ENCODE results near the gene PIGL.

GRCh38 chr17:16327018-16327417, 110.0 kb downstream of the PIGL start:
- TF ChIP-seq POLR2AphosphoS5 (IDR thresholded peaks at IDR 0.05; ENCODE audit: borderline replicate concordance, low read depth, low read length) (no peak), EZH2 (IDR thresholded peaks at IDR 0.05) (no peak)
